Mammary epithelial cell (primary cell): ENCODE measurements around the gene SDK1.

ENCODE experiments used
- CTCF ChIP-seq, 2 donors: IDR thresholded peaks in 1 of 2; conservative IDR thresholded peaks in 1 of 2; 2 replicates each; pipeline ENCODE4 v1.5.1; 2011 to 2012; ENCODE audit warnings: inconsistent platforms in 2 of 2, low read length in 2 of 2, mild to moderate bottlenecking in 2 of 2, control low read depth in 1 of 2, low read depth in 1 of 2; ENCODE audit not compliant: insufficient read depth in 1 of 2; ENCODE audit errors: extremely low read depth in 1 of 2
- EZH2 ChIP-seq: IDR thresholded peaks from 2 replicates; pipeline ENCODE4 v1.6.1; 2012; ENCODE audit warnings: low read length, inconsistent platforms, borderline replicate concordance

- no peak for TF ChIP-seq CTCF (conservative IDR thresholded peaks at IDR 0.05 in 1 of 2, IDR thresholded peaks at IDR 0.05 in 1 of 2; ENCODE audit: extremely low read depth in 1 of 2, insufficient read depth in 1 of 2, low read depth in 1 of 2, low read length in 2 of 2)
- TF ChIP-seq EZH2 = no peak
Measured at GRCh38 chr7:3807824-3808223, 506.8 kb downstream of the SDK1 start.
